CD4-positive, CD25-positive, alpha-beta regulatory T cell (primary cell): ENCODE results near the gene DISP2. TPM values are rescaled to one million over a fixed set of nuclear protein-coding genes. Genes with fewer than 3 reads are reported as not detected.

Source experiments
- ATAC-seq, 2 donors: fragments of 150-1000 bp; cut with Tn5 transposase; one replicate each; pipeline ENCODE4 v1.10.0; 2021; ENCODE audit warnings: low read depth in 2 of 2, moderate number of reproducible peaks in 2 of 2, moderate library complexity in 1 of 2
- DNase-seq, 3 donors: peaks; one replicate each; pipeline versions ENCODE4 v3.0.0 to v3.0.0-alpha.2; 2012 to 2022; ENCODE audit warnings: mixed read lengths in 1 of 3
- H3K27ac ChIP-seq: one replicate; pipeline ENCODE4 v1.7.0; 2013; ENCODE audit warnings: mild to moderate bottlenecking, low read length; ENCODE audit not compliant: insufficient read depth, poor library complexity, severe bottlenecking
- H3K27me3 ChIP-seq: one replicate; pipeline ENCODE4 v1.7.0; 2013; ENCODE audit warnings: low read length; ENCODE audit not compliant: control insufficient read depth, insufficient read depth
- H3K36me3 ChIP-seq: one replicate; pipeline ENCODE4 v1.7.0; 2013; ENCODE audit warnings: mild to moderate bottlenecking, low read length, moderate library complexity; ENCODE audit not compliant: control insufficient read depth, insufficient read depth
- H3K4me1 ChIP-seq: 2 replicates; pipeline ENCODE4 v1.7.0; 2013; ENCODE audit warnings: mild to moderate bottlenecking, low read length; ENCODE audit not compliant: insufficient read depth, control insufficient read depth, poor library complexity, severe bottlenecking
- H3K4me3 ChIP-seq: one replicate; pipeline ENCODE4 v1.7.0; 2013; ENCODE audit warnings: low read depth, mild to moderate bottlenecking, low read length, moderate library complexity
- H3K9me3 ChIP-seq, 2 experiments: 1 replicate in 1 of 2; 2 replicates in 1 of 2; pipeline ENCODE4 v1.7.0; 2013; ENCODE audit warnings: low read length in 2 of 2, mild to moderate bottlenecking in 1 of 2, moderate library complexity in 1 of 2; ENCODE audit not compliant: control insufficient read depth in 2 of 2
- H3K27ac Mint-ChIP-seq, 3 donors: one replicate each; pipeline ENCODE4 v1.8.0; 2020 to 2022; ENCODE audit warnings: mild to moderate bottlenecking in 3 of 3, mixed read lengths in 3 of 3, moderate library complexity in 2 of 3
- H3K27me3 Mint-ChIP-seq: one replicate; pipeline ENCODE4 v1.8.0; 2022; ENCODE audit warnings: mild to moderate bottlenecking, mixed read lengths
- H3K36me3 Mint-ChIP-seq: one replicate; pipeline ENCODE4 v1.8.0; 2020; ENCODE audit warnings: mixed read lengths
- H3K4me1 Mint-ChIP-seq, 4 donors: one replicate each; pipeline ENCODE4 v1.8.0; 2020 to 2022; ENCODE audit warnings: mixed read lengths in 4 of 4, mild to moderate bottlenecking in 1 of 4
- H3K4me3 Mint-ChIP-seq, 4 donors: one replicate each; pipeline ENCODE4 v1.8.0; 2020 to 2022; ENCODE audit warnings: mild to moderate bottlenecking in 4 of 4, mixed read lengths in 4 of 4, moderate library complexity in 3 of 4
- H3K9me3 Mint-ChIP-seq, 7 donors: one replicate each; pipeline ENCODE4 v1.8.0; 2020 to 2022; ENCODE audit warnings: mixed read lengths in 7 of 7, mild to moderate bottlenecking in 3 of 7, moderate library complexity in 2 of 7
- polyA plus RNA-seq, 4 donors: library from polyadenylated mRNA; unstranded; fragments of 300-500 nt; fragmentation: Illumina TruSeq; gene quantifications; one replicate each; pipeline ENCODE4 v1.2.3, GENCODE V29; 2021
- total RNA-seq: library from RNA; stranded (reverse); gene quantifications from one replicate; pipeline ENCODE4 v1.2.3, GENCODE V29; 2022

Gene DISP2
- total and polyA plus RNA-seq, 5 donors from 2014 or later: 0.10 to 0.54 (median 0.22) TPM

DNA sequence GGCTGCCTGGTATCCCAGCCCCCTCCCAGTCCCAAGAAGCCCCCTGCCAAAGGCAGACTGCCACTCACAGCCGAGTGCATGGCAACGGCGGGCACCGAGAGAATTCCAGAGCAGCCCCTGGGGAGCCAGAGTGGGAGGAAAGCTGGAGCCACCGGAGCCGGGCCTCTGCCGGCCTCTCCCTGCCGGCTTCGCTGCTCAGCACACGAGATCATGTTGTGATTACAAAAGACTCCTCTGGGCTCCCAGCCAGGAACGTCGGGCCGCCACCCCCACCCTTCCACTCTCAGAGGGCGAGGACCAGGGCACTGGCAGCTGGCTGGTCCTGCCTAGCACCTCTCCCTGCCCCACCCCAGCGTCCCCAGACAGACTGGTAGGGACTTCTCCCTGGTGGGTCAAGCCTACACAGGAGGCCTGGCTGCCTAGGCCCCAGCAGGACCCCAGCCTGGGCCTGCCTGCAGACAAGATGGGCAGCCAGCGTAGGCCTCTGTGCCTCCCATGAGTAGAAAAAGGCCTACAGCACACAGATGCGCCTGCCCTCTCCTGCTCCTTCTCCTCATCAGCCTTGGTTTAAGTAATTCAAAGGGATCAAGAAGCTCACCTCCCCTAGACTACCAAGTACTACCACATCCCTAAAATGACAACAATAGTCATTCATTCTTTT is 17.1 kb upstream of the DISP2 start, which contains the start of gene CCDC9B:
CCDC9B (minus strand) TSS at position 200 of the 661 bp plus-strand sequence; CDS start at position 80, 120 bp downstream.
- Histone ChIP-seq H3K4me3 (no peak within 1 kb of the TSS), H3K36me3 (no peaks in the 10 kb centered on the region), H3K27me3 (no peaks in the 10 kb centered on the region), H3K4me1 (peaks cover 12% of the 10 kb centered on the region), H3K9me3 (no peaks in the 10 kb centered on the region), H3K27ac (no peak within 1 kb of the TSS)
- Mint-ChIP-seq H3K27me3 (peaks cover 5% of the 10 kb centered on the region), H3K4me1 (peaks cover 0 to 9% (median 6%) of the 10 kb centered on the region in 4 donors), H3K4me3 (no peak within 1 kb of the TSS), H3K27ac (no peak within 1 kb of the TSS), H3K36me3 (no peaks in the 10 kb centered on the region), H3K9me3 (no peaks in the 10 kb centered on the region)
- DNase-seq: no peak
- ATAC-seq: no peak

GRCh38 chr15:40342416-40343320 is 15.4 kb upstream of the DISP2 start:
- Histone ChIP-seq H3K27ac (no peak overlapping the region), H3K4me1 (peaks cover 9% of the 10 kb centered on the region), H3K36me3 (no peaks in the 10 kb centered on the region), H3K4me3 (no peak overlapping the region), H3K9me3 (no peaks in the 10 kb centered on the region), H3K27me3 (no peaks in the 10 kb centered on the region)
- H3K27me3 Mint-ChIP-seq: peaks cover 5% of the 10 kb centered on the region
- no peaks in the 10 kb centered on the region for H3K36me3 Mint-ChIP-seq
- H3K4me1 Mint-ChIP-seq: peaks cover 0 to 9% (median 6%) of the 10 kb centered on the region in 4 donors
- H3K27ac Mint-ChIP-seq: no peak overlapping the region
- DNase-seq (no peak), ATAC-seq (no peak)
- H3K4me3 Mint-ChIP-seq: no peak overlapping the region
- no peaks in the 10 kb centered on the region for H3K9me3 Mint-ChIP-seq

DNA sequence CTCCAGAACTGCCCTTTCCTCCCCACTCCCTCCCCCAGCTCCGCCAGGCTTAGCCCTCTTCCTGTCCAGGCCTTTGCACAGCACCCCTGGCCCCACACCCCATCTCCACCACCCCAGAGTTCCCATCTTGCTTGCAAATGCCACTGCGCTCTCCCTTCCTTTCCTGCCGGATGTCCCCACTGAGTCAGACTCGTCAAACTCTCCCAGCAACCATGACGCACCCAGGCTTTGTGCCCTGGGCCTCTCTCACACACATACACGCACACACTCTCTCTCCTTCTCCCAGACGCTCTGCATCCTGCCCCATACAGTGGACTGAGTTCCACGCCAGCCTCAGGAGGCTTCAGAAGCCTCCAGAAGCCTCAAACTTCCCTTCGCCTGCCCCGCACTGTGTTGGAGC is 14.5 kb upstream of the DISP2 start:
- ATAC-seq (no peak), DNase-seq (no peak)
- peak overlapping the region in 1 of 4 donors; percentile 45 for H3K4me3 Mint-ChIP-seq
- H3K4me1 Mint-ChIP-seq: peaks cover 0 to 5% (median 2%) of the 10 kb centered on the region in 4 donors
- Histone ChIP-seq H3K36me3 (no peaks in the 10 kb centered on the region), H3K4me1 (peaks cover 4% of the 10 kb centered on the region), H3K27me3 (no peaks in the 10 kb centered on the region), H3K9me3 (no peaks in the 10 kb centered on the region), H3K27ac (no peak overlapping the region), H3K4me3 (no peak overlapping the region)
- no peaks in the 10 kb centered on the region for H3K36me3 Mint-ChIP-seq
- H3K27ac Mint-ChIP-seq: no peak overlapping the region
- H3K9me3 Mint-ChIP-seq: no peaks in the 10 kb centered on the region
- no peaks in the 10 kb centered on the region for H3K27me3 Mint-ChIP-seq

- Histone ChIP-seq H3K36me3 (no peaks in the 10 kb centered on the region), H3K9me3 (no peaks in the 10 kb centered on the region), H3K4me1 (peaks cover 4% of the 10 kb centered on the region), H3K27me3 (no peaks in the 10 kb centered on the region), H3K4me3 (no peak overlapping the region), H3K27ac (no peak overlapping the region)
- no peaks in the 10 kb centered on the region for H3K27me3 Mint-ChIP-seq
- no peaks in the 10 kb centered on the region for H3K36me3 Mint-ChIP-seq
- H3K4me1 Mint-ChIP-seq: peaks cover 0 to 5% (median 2%) of the 10 kb centered on the region in 4 donors
- no peak for DNase-seq
- ATAC-seq: no peak
- H3K4me3 Mint-ChIP-seq: no peak overlapping the region
- H3K27ac Mint-ChIP-seq: no peak overlapping the region
- no peaks in the 10 kb centered on the region for H3K9me3 Mint-ChIP-seq
Measured at GRCh38 chr15:40344217-40344616, 13.8 kb upstream of the DISP2 start.

GRCh38 chr15:40344631-40345120 is 13.3 kb upstream of the DISP2 start:
- Mint-ChIP-seq H3K9me3 (no peaks in the 10 kb centered on the region), H3K4me3 (no peak overlapping the region), H3K4me1 (peaks cover 0 to 5% (median 2%) of the 10 kb centered on the region in 4 donors), H3K27me3 (no peaks in the 10 kb centered on the region), H3K36me3 (no peaks in the 10 kb centered on the region), H3K27ac (no peak overlapping the region)
- H3K4me1 ChIP-seq: peaks cover 4% of the 10 kb centered on the region
- no peaks in the 10 kb centered on the region for H3K36me3 ChIP-seq
- no peak overlapping the region for H3K4me3 ChIP-seq
- H3K27ac ChIP-seq: no peak overlapping the region
- DNase-seq (peak; percentile 54 to 73 (median 66)), ATAC-seq (peak; percentile 47 to 69)
- no peaks in the 10 kb centered on the region for H3K27me3 ChIP-seq
- H3K9me3 ChIP-seq: no peaks in the 10 kb centered on the region

DNA sequence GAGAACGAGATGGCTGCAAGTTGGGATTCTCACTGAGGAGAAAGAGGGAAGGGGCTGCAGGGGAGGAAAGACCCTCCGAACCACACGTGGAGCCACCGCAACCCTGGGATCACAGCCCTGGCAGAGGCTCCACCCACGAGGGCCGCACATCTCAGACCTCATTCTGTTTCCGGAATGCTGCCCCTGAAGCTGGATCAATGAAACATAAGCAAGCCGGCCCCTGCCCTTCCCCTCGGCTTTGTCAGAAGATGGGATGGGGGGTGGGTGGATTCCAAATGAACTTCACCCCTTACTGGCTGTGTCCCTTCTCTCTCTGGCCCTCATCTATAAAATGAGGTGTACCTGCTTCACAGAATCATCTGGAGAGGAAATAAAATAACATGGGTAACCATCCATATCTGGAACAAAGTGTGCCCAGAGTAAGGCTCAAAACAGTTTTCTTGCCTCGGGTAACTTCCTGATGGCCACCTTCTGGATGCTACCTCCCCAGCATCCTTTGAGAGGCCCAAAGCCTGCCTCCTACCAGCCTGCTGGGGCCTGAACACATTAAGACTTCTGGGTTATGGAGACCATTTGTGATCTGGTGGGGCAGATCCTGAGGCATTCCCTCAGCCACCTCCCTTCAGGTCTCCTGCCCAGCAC is 12.7 kb upstream of the DISP2 start:
- Histone ChIP-seq H3K4me3 (no peak overlapping the region), H3K36me3 (no peaks in the 10 kb centered on the region), H3K27me3 (no peaks in the 10 kb centered on the region), H3K4me1 (peaks cover 4% of the 10 kb centered on the region), H3K27ac (no peak overlapping the region), H3K9me3 (no peaks in the 10 kb centered on the region)
- DNase-seq (no peak), ATAC-seq (no peak)
- no peaks in the 10 kb centered on the region for H3K36me3 Mint-ChIP-seq
- H3K27me3 Mint-ChIP-seq: no peaks in the 10 kb centered on the region
- no peak overlapping the region for H3K4me3 Mint-ChIP-seq
- H3K9me3 Mint-ChIP-seq: no peaks in the 10 kb centered on the region
- peak overlapping the region in 1 of 3 donors; percentile 81 for H3K27ac Mint-ChIP-seq
- H3K4me1 Mint-ChIP-seq: peaks cover 0 to 5% (median 2%) of the 10 kb centered on the region in 4 donors

DNA sequence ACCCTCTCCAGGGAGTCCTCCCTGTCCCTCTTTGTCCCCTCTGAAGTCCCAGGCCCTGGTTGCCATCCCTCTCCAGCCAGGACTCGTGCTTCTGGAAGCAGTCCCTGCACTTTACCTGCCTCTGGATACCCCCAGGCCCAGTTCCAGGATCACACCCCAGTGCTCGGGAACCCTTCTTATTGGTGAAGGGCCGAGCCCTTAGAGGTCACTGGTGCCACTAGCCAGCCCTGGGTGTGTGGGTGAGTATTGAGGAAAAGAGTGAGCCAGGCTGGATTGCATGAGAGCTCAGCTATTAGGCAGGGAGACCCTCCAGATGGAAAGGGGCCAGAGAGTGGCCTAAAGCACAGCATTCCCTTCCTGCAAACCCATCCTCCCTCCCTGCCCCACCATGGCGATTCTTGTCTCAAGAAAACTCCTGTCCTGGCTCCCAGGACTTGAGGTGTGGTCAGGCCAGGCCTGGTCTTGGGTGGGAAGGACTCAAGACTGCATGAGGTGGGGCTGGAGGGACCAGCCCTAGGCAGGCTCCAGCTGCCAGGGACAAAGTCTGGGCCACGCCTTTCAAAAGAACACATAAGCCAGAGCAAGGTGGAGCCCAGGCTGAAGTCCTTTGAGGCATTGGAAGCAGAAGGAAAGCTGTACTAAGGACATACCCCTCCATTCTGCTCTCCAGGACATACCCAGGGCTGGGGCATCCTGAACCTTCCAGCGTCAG is 12.0 kb upstream of the DISP2 start:
- H3K27ac ChIP-seq: no peak overlapping the region
- no peak for DNase-seq
- H3K9me3 ChIP-seq: no peaks in the 10 kb centered on the region
- peaks cover 0 to 5% (median 2%) of the 10 kb centered on the region in 4 donors for H3K4me1 Mint-ChIP-seq
- H3K36me3 Mint-ChIP-seq: no peaks in the 10 kb centered on the region
- H3K27me3 Mint-ChIP-seq: no peaks in the 10 kb centered on the region
- H3K36me3 ChIP-seq: no peaks in the 10 kb centered on the region
- no peaks in the 10 kb centered on the region for H3K27me3 ChIP-seq
- no peaks in the 10 kb centered on the region for H3K9me3 Mint-ChIP-seq
- H3K4me3 Mint-ChIP-seq: no peak overlapping the region
- H3K4me3 ChIP-seq: no peak overlapping the region
- ATAC-seq: no peak
- peaks cover 4% of the 10 kb centered on the region for H3K4me1 ChIP-seq
- peak overlapping the region in 1 of 3 donors; percentile 81 for H3K27ac Mint-ChIP-seq
